ENCODE results near the gene C4BPA. TPM values are rescaled to one million over a fixed set of nuclear protein-coding genes. Genes with fewer than 3 reads are reported as not detected.

C4BPA gene
- total RNA-seq, 1 donor from 2014 or later: not detected

- DNase-seq (ENCODE audit: low spot score in 2 of 2): no peak
- no peak for FAIRE-seq
Measured at GRCh38 chr1:207102659-207103058, 1.4 kb upstream of the C4BPA start.

GRCh38 chr1:207109004-207109403, 5.0 kb downstream of the C4BPA start:
- DNase-seq (ENCODE audit: low spot score in 2 of 2) (no peak), FAIRE-seq (no peak)

DNA sequence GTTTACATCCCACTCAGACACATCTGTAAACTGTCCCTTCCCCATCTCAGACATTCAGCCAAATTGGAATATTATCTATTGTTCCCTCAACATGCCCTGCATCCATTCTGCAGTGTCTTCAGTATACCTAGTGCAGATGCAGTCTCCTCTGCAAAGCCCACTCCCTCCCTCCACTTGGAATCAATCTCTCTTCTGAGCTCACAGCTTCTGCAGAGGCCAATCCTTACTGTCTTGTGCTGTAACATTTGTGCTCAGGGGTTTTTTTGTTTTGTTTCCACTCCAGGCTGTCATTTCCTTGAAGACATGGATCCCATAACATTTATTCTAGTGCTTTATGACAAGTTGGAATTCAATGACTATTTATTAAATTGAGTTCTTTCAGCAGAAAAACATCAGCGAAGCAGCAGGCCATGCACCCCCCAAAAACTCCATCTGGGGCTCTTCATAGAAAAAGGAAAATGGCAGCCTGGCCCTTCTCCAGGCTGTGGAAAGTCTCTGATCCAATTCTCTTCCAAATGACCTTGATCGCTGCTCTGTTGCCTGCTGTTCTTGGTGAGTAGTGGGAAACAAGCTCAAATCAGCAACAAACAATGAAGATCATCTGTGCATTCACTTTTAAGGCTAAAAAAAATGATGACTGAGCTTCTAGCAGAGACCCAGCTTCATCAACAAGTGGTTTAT, 8.7 kb downstream of the C4BPA start:
- FAIRE-seq (no peak), DNase-seq (ENCODE audit: low spot score in 2 of 2) (no peak)

DNA sequence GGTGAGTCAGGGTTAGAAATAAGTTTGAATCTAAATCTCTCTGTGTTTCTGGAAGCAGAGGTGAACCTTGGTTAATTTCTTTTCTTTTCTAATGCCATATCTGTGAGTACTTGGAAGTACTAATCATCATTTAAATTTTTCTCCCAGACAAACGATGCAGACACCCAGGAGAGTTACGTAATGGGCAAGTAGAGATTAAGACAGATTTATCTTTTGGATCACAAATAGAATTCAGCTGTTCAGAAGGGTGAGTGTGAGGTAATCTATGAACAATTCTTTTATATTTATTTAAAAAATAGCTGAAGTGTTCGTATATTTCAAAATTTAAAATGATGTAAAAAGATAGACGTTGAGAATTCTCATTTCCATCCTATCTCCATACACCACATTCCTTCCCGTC, 11.2 kb downstream of the C4BPA start:
- no peak for DNase-seq (ENCODE audit: low spot score in 2 of 2)
- FAIRE-seq: no peak

GRCh38 chr1:207124389-207124788, 20.4 kb downstream of the C4BPA start:
- FAIRE-seq (no peak), DNase-seq (ENCODE audit: low spot score in 2 of 2) (no peak)

GRCh38 chr1:207128336-207128921, 24.4 kb downstream of the C4BPA start:
- FAIRE-seq (no peak), DNase-seq (ENCODE audit: low spot score in 2 of 2) (no peak)

DNA sequence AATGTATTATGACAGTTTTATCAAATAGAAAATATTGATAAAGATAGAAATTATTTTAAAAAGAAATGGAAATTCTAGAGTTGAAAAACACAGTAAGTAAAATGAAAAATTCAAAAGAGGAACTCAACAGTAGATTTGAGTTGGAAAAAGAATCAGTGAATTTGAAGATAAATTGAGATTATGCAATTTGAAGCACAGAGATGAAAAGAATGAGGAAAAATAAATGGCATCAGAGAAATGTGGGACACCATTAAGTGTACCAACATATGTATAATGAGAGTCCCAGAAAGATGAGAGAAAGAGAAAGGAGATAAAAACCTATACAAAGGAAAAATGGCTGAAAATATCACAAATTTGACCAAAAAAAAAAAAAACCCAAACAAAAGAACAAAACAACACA, 25.0 kb downstream of the C4BPA start:
- DNase-seq (ENCODE audit: low spot score in 2 of 2) (no peak), FAIRE-seq (peak; percentile 37)

GRCh38 chr1:207130252-207131036, 26.4 kb downstream of the C4BPA start:
- DNase-seq (ENCODE audit: low spot score in 2 of 2): no peak
- FAIRE-seq: no peak

DNA sequence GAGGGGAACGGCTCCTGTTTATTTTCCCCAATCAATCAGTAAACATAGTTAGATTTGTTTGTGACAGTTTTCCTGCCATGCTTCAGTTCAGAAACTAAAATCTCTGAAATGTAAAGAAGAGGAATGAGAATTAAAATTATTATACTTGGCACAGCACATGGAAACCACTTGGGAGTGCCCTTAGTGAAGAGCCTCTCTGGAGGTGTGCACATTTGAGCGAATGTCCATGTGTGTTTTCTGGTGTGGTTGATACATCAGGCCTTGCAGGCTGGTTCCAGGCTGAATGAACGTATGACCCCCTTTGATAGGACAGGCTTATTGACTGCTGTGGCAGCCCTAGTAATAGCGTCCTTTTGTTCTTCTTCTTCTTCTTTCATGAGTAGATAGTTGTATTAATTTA, 27.1 kb downstream of the C4BPA start:
- FAIRE-seq: no peak
- no peak for DNase-seq (ENCODE audit: low spot score in 2 of 2)

- DNase-seq (ENCODE audit: low spot score in 2 of 2) (no peak), FAIRE-seq (no peak)
Measured at GRCh38 chr1:207134581-207134980, 30.5 kb downstream of the C4BPA start.

- no peak for DNase-seq (ENCODE audit: low spot score in 2 of 2)
Measured at GRCh38 chr1:207139616-207140015, 35.6 kb downstream of the C4BPA start.

DNA sequence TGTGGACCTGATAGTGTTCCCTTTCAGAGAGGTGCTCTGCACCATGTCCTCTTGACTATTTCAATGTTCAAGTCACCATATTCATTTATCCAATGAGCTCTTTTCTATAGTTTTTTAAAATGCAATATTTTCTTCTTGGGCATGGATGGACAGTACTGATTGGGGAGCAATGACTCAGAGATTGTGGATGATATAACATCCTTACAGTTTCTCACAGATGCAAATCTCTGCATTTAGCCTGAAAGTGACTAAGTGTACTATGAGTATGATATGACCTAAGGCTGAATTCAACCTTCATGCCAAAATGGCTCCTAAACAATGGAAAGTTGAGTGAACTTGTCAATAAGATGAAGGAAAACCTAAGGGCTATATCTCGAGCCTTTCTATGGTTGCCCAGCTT, 36.5 kb downstream of the C4BPA start:
- DNase-seq (ENCODE audit: low spot score in 2 of 2) (no peak), FAIRE-seq (no peak)

More at GRCh38 chr1:207139616-207140015, 35.6 kb downstream of the C4BPA start:
- no peak for FAIRE-seq

GRCh38 chr1:207145401-207146058, 41.5 kb downstream of the C4BPA start:
- FAIRE-seq (no peak), DNase-seq (ENCODE audit: low spot score in 2 of 2) (no peak)

GRCh38 chr1:207151920-207152319, 47.9 kb downstream of the C4BPA start:
- FAIRE-seq (no peak), DNase-seq (ENCODE audit: low spot score in 2 of 2) (no peak)

DNA sequence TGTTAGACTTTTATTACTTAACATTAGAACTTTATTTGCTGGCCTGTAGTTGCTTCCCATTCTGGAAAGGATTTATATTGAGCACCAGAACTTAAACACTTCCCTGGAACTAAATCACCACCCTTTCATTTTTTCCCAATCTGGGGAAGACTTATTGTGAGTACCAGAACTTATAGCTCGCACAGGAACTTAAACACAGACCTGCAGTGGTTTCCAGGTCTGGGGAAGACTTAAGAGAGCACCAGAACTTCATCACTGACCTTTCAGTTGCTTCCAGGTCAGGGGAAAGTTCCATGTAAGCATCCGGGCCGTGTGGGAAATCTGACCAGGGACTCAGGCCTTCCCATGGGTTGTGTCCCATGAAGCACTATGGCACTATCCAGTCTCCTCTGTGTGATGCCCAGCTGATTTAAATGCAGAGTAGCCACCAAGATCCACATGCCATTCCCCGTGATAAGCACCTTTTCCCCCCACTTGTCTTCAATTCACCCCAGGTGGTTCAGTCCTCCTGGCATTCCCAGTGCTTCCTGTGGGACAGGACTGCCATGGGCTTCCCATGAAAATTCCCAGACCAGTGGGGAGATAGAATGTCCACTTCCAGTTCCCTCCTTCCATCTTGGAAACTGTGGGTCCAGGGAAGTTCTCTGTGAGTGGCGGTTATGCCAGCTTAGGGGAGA, 48.9 kb downstream of the C4BPA start:
- DNase-seq (ENCODE audit: low spot score in 2 of 2) (no peak), FAIRE-seq (no peak)

- no peak for DNase-seq (ENCODE audit: low spot score in 2 of 2)
- FAIRE-seq: no peak
Measured at GRCh38 chr1:207155028-207155427, 51.0 kb downstream of the C4BPA start.

DNA sequence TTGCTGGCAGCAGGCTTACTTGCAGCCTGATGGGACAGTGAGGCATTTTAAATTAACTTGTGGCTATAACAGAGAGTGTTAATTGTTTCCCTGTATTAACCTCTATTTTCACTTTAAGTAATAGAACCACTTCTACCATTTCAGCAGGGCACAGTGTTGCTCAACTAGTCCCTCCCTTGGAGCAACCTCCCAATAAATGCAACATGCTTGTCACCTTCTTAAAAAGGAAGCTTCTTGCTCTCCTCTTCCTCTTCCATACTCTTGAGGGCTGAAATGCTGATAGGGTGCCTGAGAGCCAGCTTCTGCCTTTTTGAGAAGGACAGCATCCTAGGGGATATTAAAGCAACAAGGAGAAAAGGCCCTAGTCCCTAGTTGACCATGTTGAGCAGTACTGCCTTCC, 52.1 kb downstream of the C4BPA start:
- DNase-seq (ENCODE audit: low spot score in 2 of 2) (no peak), FAIRE-seq (no peak)

GRCh38 chr1:207156826-207157225, 52.8 kb downstream of the C4BPA start:
- DNase-seq (ENCODE audit: low spot score in 2 of 2): no peak
- no peak for FAIRE-seq

- DNase-seq (ENCODE audit: low spot score in 2 of 2): no peak
- FAIRE-seq: no peak
Measured at GRCh38 chr1:207164086-207164485, 60.1 kb downstream of the C4BPA start.

DNA sequence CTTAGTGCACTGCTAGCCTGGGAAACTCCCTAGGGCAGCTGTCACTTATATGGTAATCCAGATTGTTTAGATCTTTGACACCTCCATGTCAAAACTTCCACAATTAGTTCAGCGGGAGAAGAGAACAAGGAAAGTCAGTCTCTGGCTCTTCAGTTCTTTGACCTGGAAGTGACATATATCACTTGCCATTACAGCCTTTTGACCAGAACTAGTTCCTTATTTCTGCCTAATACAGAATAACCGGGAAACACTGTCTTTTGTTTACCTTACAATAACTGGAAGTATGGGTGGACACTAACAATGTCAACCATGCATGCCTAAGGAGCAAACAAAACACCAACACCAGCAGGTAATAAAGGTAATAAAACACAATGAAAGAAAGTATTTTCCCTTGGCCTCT, 68.3 kb downstream of the C4BPA start:
- DNase-seq (ENCODE audit: low spot score in 2 of 2): no peak

DNA sequence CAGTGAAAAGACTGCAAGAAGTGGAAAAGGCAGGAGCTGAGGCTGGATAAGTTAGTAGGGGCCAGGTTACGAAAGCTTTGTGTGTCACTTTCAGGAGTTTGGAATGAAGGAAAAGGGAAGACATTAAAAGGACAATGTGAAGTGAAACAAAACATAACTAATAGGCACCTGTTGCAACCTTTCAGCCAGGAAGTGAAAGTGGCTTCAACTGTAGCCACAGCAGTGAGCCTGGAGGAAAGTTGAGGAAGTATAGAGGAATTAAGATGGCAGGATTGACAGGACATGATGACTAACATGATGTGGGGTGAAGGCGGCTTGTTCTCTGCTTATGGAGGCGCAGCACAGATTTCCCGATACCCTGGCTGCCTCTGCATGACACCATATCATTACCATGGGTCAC, 68.9 kb downstream of the C4BPA start:
- FAIRE-seq: no peak
- DNase-seq (ENCODE audit: low spot score in 2 of 2): no peak

More for the DNA sequence above, 68.3 kb downstream of the C4BPA start:
- FAIRE-seq: no peak

Data from frontal cortex (tissue), 4 donors.